H1 (cell line): ENCODE data around the gene AK8. TPM values are rescaled to one million over a fixed set of nuclear protein-coding genes. Genes with fewer than 3 reads are reported as not detected.

Experiments used
- CTCF ChIA-PET: fragments of 300-600 bp; sonication (Branson Sonifier 250); formaldehyde crosslinking; loops from one replicate; lab custom pipeline; 2021; ENCODE audit not compliant: partially characterized antibody; lab: Charles Lee
- POLR2A ChIA-PET: fragments of 300-600 bp; sonication (Branson Sonifier 250); formaldehyde crosslinking; loops from one replicate; lab custom pipeline; 2021; ENCODE audit warnings: inconsistent platforms; ENCODE audit not compliant: partially characterized antibody; lab: Charles Lee
- DNase-seq, 2 experiments: peaks; one replicate each; pipeline versions ENCODE4 v3.0.0 to v3.0.0-alpha.2; 2010 to 2022; ENCODE audit warnings: low spot score in 2 of 2, low read depth in 1 of 2, mixed read lengths in 1 of 2
- FAIRE-seq: peaks from 2 replicates; lab custom pipeline; 2011; peaks lifted over from hg19 to GRCh38; lab: Jason Lieb, UNC
- H2AFZ ChIP-seq: 2 replicates; pipeline ENCODE4 v1.8.1; 2012; ENCODE audit warnings: low read length, inconsistent platforms
- H2AK5ac ChIP-seq: 2 replicates; pipeline ENCODE4 v1.6.1; 2013; ENCODE audit warnings: low read depth, low read length
- H2BK120ac ChIP-seq: replicated peaks from 2 replicates; pipeline ENCODE3; 2013; ENCODE audit warnings: low read depth, low read length, inconsistent platforms
- H2BK12ac ChIP-seq: 2 replicates; pipeline ENCODE4 v1.6.1; 2013; ENCODE audit warnings: low read depth, low read length
- H2BK15ac ChIP-seq: 2 replicates; pipeline ENCODE4 v1.6.1; 2013; ENCODE audit warnings: low read length
- H2BK20ac ChIP-seq: 2 replicates; pipeline ENCODE4 v1.6.1; 2013; ENCODE audit warnings: low read length
- H2BK5ac ChIP-seq: 2 replicates; pipeline ENCODE4 v1.6.1; 2013; ENCODE audit warnings: low read depth, low read length
- H3K14ac ChIP-seq: 2 replicates; pipeline ENCODE4 v1.6.1; 2013; ENCODE audit warnings: inconsistent platforms; ENCODE audit not compliant: insufficient read length
- H3K18ac ChIP-seq: 2 replicates; pipeline ENCODE4 v1.6.1; 2013; ENCODE audit warnings: low read length; ENCODE audit errors: extremely low read depth
- H3K23ac ChIP-seq: 2 replicates; pipeline ENCODE4 v1.6.1; 2013; ENCODE audit warnings: inconsistent platforms; ENCODE audit not compliant: insufficient read length
- H3K23me2 ChIP-seq: 2 replicates; pipeline ENCODE4 v1.6.1; 2013; ENCODE audit warnings: low read depth, low read length
- H3K27ac ChIP-seq: 2 replicates; pipeline ENCODE4 v1.6.1; 2011; ENCODE audit warnings: low read depth, low read length, inconsistent platforms
- H3K27me3 ChIP-seq, 4 experiments: replicated peaks in 1 of 4; 1 replicate in 1 of 4; 2 replicates in 3 of 4; pipeline versions ENCODE4 v1.6.1 to v1.8.1; 2011 to 2013; ENCODE audit warnings: low read length in 3 of 4, mild to moderate bottlenecking in 3 of 4, inconsistent platforms in 2 of 4, mixed read lengths in 2 of 4, moderate library complexity in 1 of 4; ENCODE audit not compliant: control insufficient read depth in 3 of 4, insufficient read depth in 3 of 4; ENCODE audit errors: extremely low read depth in 1 of 4
- H3K36me3 ChIP-seq, 4 experiments: 2 replicates each; pipeline versions ENCODE4 v1.6.1 to v1.8.1; 2011 to 2013; ENCODE audit warnings: mild to moderate bottlenecking in 4 of 4, low read length in 3 of 4, moderate library complexity in 2 of 4, control low read depth in 1 of 4, inconsistent platforms in 1 of 4; ENCODE audit not compliant: insufficient read depth in 4 of 4, control insufficient read depth in 2 of 4
- H3K4ac ChIP-seq: replicated peaks from 2 replicates; pipeline ENCODE3; 2013; ENCODE audit warnings: low read length, low read depth, mixed read lengths, inconsistent platforms; ENCODE audit not compliant: insufficient read length
- H3K4me1 ChIP-seq, 4 experiments: replicated peaks in 1 of 4; 1 replicate in 1 of 4; 2 replicates in 3 of 4; pipeline versions ENCODE4 v1.6.1 to v1.8.1; 2011 to 2013; ENCODE audit warnings: low read length in 3 of 4, inconsistent platforms in 2 of 4, mixed read lengths in 1 of 4; ENCODE audit not compliant: insufficient read depth in 4 of 4, control insufficient read depth in 3 of 4
- H3K4me2 ChIP-seq, 2 experiments: 2 replicates each; pipeline versions ENCODE4 v1.6.1 to v1.8.1; 2011 to 2013; ENCODE audit warnings: low read depth in 2 of 2, low read length in 2 of 2, control low read depth in 1 of 2, inconsistent platforms in 1 of 2, mild to moderate bottlenecking in 1 of 2; ENCODE audit not compliant: insufficient read depth in 1 of 2
- H3K4me3 ChIP-seq, 4 experiments: fragments of 200-600, 300-600 bp in 1 of 4; sonication (generic), shearing (Covaris generic), sonication (Bioruptor Twin) in 1 of 4; 2 replicates each; pipeline versions ENCODE4 v1.5.1 to v1.8.1; 2011 to 2016; ENCODE audit warnings: low read length in 4 of 4, low read depth in 3 of 4, control low read depth in 2 of 4, inconsistent platforms in 2 of 4, mild to moderate bottlenecking in 2 of 4, mixed read lengths in 1 of 4, moderate library complexity in 1 of 4; ENCODE audit not compliant: insufficient read depth in 2 of 4; ENCODE audit errors: extremely low read depth in 1 of 4
- H3K56ac ChIP-seq: replicated peaks from 2 replicates; pipeline ENCODE3; 2013; ENCODE audit warnings: low read depth, mild to moderate bottlenecking, mixed read lengths, low read length, inconsistent platforms; ENCODE audit not compliant: insufficient read length
- H3K79me1 ChIP-seq: 2 replicates; pipeline ENCODE4 v1.6.1; 2013; ENCODE audit warnings: low read depth, low read length, control low read depth
- H3K79me2 ChIP-seq, 2 experiments: 2 replicates each; pipeline versions ENCODE4 v1.6.1 to v1.8.1; 2012 to 2013; ENCODE audit warnings: low read length in 2 of 2, mild to moderate bottlenecking in 2 of 2, inconsistent platforms in 1 of 2; ENCODE audit not compliant: insufficient read depth in 2 of 2, control insufficient read depth in 1 of 2
- H3K9ac ChIP-seq, 4 experiments: replicated peaks in 1 of 4; 1 replicate in 1 of 4; 2 replicates in 3 of 4; pipeline versions ENCODE4 v1.6.1 to v1.8.1; 2011 to 2013; ENCODE audit warnings: low read depth in 3 of 4, low read length in 3 of 4, control low read depth in 2 of 4, mild to moderate bottlenecking in 2 of 4, moderate library complexity in 2 of 4, inconsistent platforms in 1 of 4; ENCODE audit errors: extremely low read depth in 1 of 4
- H3K9me3 ChIP-seq, 2 experiments: 2 replicates each; pipeline versions ENCODE4 v1.6.1 to v1.8.1; 2012 to 2013; ENCODE audit warnings: mild to moderate bottlenecking in 2 of 2, moderate library complexity in 2 of 2, control low read depth in 1 of 2, inconsistent platforms in 1 of 2, low read depth in 1 of 2, low read length in 1 of 2, mixed read lengths in 1 of 2; ENCODE audit not compliant: insufficient read depth in 2 of 2
- H4K20me1 ChIP-seq, 2 experiments: replicated peaks in 1 of 2; 2 replicates each; pipeline versions ENCODE3 to v1.8.1; 2011 to 2013; ENCODE audit warnings: inconsistent platforms in 2 of 2, low read length in 2 of 2, mild to moderate bottlenecking in 1 of 2; ENCODE audit not compliant: insufficient read depth in 2 of 2, control insufficient read depth in 1 of 2
- H4K5ac ChIP-seq: 2 replicates; pipeline ENCODE4 v1.6.1; 2013; ENCODE audit warnings: low read length, low read depth, mixed read lengths, inconsistent platforms; ENCODE audit not compliant: insufficient read length
- H4K8ac ChIP-seq: 2 replicates; pipeline ENCODE4 v1.8.0; 2013; ENCODE audit warnings: mild to moderate bottlenecking, moderate library complexity, low read length, inconsistent platforms; ENCODE audit not compliant: insufficient read depth; ENCODE audit errors: extremely low read depth
- H4K91ac ChIP-seq: replicated peaks from 2 replicates; pipeline ENCODE3; 2013; ENCODE audit warnings: low read length, mixed read lengths, inconsistent platforms; ENCODE audit not compliant: insufficient read length
- FOSL1 ChIP-seq: IDR thresholded peaks from 2 replicates; pipeline ENCODE4 v1.6.1; 2011; ENCODE audit warnings: mild to moderate bottlenecking, low read depth, low read length, moderate library complexity; ENCODE audit not compliant: insufficient read depth
- HDAC2 ChIP-seq, 2 experiments: fragments of 300-600 bp in 1 of 2; sonication (generic) in 1 of 2; IDR thresholded peaks; 2 replicates each; pipeline ENCODE4 v1.6.1; 2011 to 2012; ENCODE audit warnings: low read depth in 2 of 2, low read length in 2 of 2, mild to moderate bottlenecking in 2 of 2, moderate library complexity in 2 of 2, borderline replicate concordance in 1 of 2, inconsistent platforms in 1 of 2
- MAFK ChIP-seq: IDR thresholded peaks from 2 replicates; pipeline ENCODE4 v1.6.1; 2012; ENCODE audit warnings: low read depth, mild to moderate bottlenecking, improper control_type of control experiment, low read length
- POLR2AphosphoS5 ChIP-seq: IDR thresholded peaks from 2 replicates; pipeline ENCODE4 v1.6.1; 2011; ENCODE audit warnings: low read depth, low read length
- RNF2 ChIP-seq: fragments of 200-900, 300-1000 bp; sonication (generic); IDR thresholded peaks from 2 replicates; pipeline ENCODE4 v1.7.1; 2016; ENCODE audit warnings: borderline replicate concordance, low read depth, mild to moderate bottlenecking, antibody characterized with exemption, low read length; ENCODE audit not compliant: poor library complexity, severe bottlenecking; ENCODE audit errors: missing control alignments
- RXRA ChIP-seq: IDR thresholded peaks from 2 replicates; pipeline ENCODE4 v1.6.1; 2011; ENCODE audit warnings: low read depth, mild to moderate bottlenecking, low read length, moderate library complexity; ENCODE audit not compliant: insufficient read depth
- SAP30 ChIP-seq: fragments of 300-600 bp; sonication (generic); IDR thresholded peaks from 2 replicates; pipeline ENCODE4 v1.7.1; 2012; ENCODE audit warnings: low read length, moderate library complexity, mild to moderate bottlenecking, inconsistent platforms; ENCODE audit not compliant: insufficient read depth, insufficient replicate concordance
- SP2 ChIP-seq: IDR thresholded peaks from 2 replicates; pipeline ENCODE4 v1.6.1; 2012; ENCODE audit warnings: mild to moderate bottlenecking, low read length, inconsistent platforms
- WGBS, 2 experiments: shearing (Covaris generic) in 1 of 2; methylation state at CpG; one replicate each; pipeline versions ENCODE4 v1.1.6 to v1.1.7; 2013 to 2015; ENCODE audit warnings: low lambda C conversion rate in 2 of 2, mixed read lengths in 2 of 2, inconsistent platforms in 1 of 2, low coverage in 1 of 2, missing lambda C conversion rate in 1 of 2; ENCODE audit not compliant: insufficient replicate concordance in 2 of 2, insufficient coverage in 1 of 2, insufficient read length in 1 of 2; ENCODE audit errors: extremely low coverage in 1 of 2, missing lambda C conversion rate in 1 of 2; 5-methylcytosine and 5-hydroxymethylcytosine counted together
- polyA plus RNA-seq, 7 experiments: library from polyadenylated mRNA; depleted of rRNA in 3 of 7; stranded (reverse) in 5 of 7; unstranded in 2 of 7; fragments of >200 nt in 5 of 7; fragments of 200-250 nt in 2 of 7; gene quantifications; 1 replicate in 5 of 7; 2 replicates in 1 of 7; 4 replicates in 1 of 7; pipeline versions ENCODE4 v1.2.1 to v1.2.3, GENCODE V29; 2011 to 2013; ENCODE audit warnings: missing spikeins in 2 of 7, mixed read lengths in 2 of 7
- total RNA-seq: library from RNA; stranded (reverse); fragmentation: NEBNext Ultra II Directional; extraction: Animal tissue kit (Norgen Biotek cat#: 25700); gene quantifications from 2 replicates; pipeline ENCODE4 v1.2.1, GENCODE V29; 2021
- TF ChIP-seq, protein P1 (sequence below): IDR thresholded peaks from 2 replicates; pipeline ENCODE4 v1.6.1; 2011; ENCODE audit warnings: low read depth, mild to moderate bottlenecking, low read length; ENCODE audit not compliant: insufficient read depth

AK8 gene
- total and polyA plus RNA-seq, 2 of the 8 experiments (the other 6 are each of a cell fraction or from before 2014, with no cell fraction given): 0.35 to 0.48 TPM

DNA sequence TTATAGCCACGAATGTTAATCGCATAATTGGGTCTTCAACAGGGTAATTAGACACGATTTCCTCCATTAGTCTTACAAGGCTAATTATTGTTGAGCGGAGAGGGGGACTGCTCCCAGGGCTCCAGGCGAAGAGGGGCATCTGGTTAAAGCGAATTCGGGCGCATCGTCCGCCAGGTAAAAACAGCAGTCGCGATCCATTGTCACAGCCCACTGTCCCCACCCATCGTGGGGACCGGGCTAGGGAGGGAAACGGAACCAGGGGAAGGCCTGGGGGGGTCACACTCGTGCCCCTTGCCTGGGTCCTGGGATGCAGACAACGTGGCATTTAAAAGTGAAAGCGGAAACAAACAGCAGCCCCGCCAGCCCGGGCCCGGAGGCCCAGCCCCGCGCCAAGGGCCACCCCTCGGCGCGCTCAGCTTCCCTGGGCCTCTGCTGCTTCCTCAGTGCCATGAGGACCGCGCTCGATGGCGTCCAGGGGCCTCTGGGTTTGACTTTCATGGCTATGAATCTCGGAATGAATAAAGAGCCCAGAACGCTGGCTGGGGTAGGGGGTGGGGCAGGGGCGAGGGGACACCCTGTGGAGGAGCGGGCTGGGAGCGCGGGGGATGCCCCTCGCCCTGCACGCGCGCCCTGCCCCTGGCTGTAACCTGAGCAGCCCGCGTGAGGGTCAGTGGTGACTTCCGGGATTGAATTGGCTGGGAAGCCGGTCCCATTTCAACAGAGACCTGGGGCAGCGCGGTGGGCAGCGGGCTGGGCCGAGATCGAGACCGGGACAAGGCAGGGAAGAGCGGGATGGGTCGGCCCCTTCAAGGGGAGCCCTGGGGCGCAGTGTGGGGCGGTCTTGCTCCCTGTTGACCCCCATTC, 107.9 kb downstream of the AK8 start:
- peak overlapping the region; percentile 38 to 85 (median 72) for H3K9ac ChIP-seq
- H3K36me3 ChIP-seq: no peaks in the 10 kb centered on the region
- peak overlapping the region; percentile 89 to 94 for H3K4me2 ChIP-seq
- H3K9me3 ChIP-seq: no peaks in the 10 kb centered on the region
- peak overlapping the region; percentile 73 for H3K56ac ChIP-seq
- no peak overlapping the region for H2BK20ac ChIP-seq
- peak overlapping the region; percentile 93 for H3K18ac ChIP-seq
- POLR2A ChIA-PET: interaction anchor here (0.6 to 1.9 kb wide), 9 partner anchors 12 to 272 kb away, joined by 3 to 4 read pairs (median 3); no protein-coding TSS in a partner anchor
- no peaks in the 10 kb centered on the region for H4K20me1 ChIP-seq
- no peaks in the 10 kb centered on the region for H3K79me2 ChIP-seq
- no peak overlapping the region for H2AK5ac ChIP-seq
- no peak overlapping the region for H3K23ac ChIP-seq
- H3K4me1 ChIP-seq: peaks cover 0 to 9% (median 7%) of the 10 kb centered on the region in 4 experiments; a peak in 4 of 7 replicates
- FAIRE-seq (no peak), DNase-seq (peak; percentile 17 to 78)
- peak overlapping the region; percentile 21; the same call in 1 of the 2 replicates for H3K27ac ChIP-seq
- H2AFZ ChIP-seq: peak overlapping the region; percentile 95
- peak overlapping the region; percentile 78 to 91 (median 82) for H3K4me3 ChIP-seq
- H3K23me2 ChIP-seq: peaks cover 16% of the 10 kb centered on the region
- H3K14ac ChIP-seq: no peak overlapping the region
- peak overlapping the region; percentile 54; the same call in 1 of the 2 replicates for H4K8ac ChIP-seq
- H4K91ac ChIP-seq: peak overlapping the region; percentile 76
- H3K4ac ChIP-seq: peak overlapping the region; percentile 81
- peak overlapping the region; percentile 53 for H4K5ac ChIP-seq
- H2BK12ac ChIP-seq: peak overlapping the region; percentile 52; the same call in 1 of the 2 replicates
- H2BK5ac ChIP-seq: no peak overlapping the region; the same call in 1 of the 2 replicates
- no peak overlapping the region; the same call in 1 of the 2 replicates for H2BK15ac ChIP-seq
- H2BK120ac ChIP-seq: no peak overlapping the region
- H3K27me3 ChIP-seq: peaks cover 0 to 8% (median 3%) of the 10 kb centered on the region in 4 experiments; a peak in 2 of 7 replicates
- 2% methylated on average over 29 of the region's 54 CpGs; no CpG with 5 or more reads in 1 of the 2 experiments for WGBS, 2 experiments
- no peaks in the 10 kb centered on the region for H3K79me1 ChIP-seq
- CTCF ChIA-PET: interaction anchor here (0.8 to 5.9 kb wide), 19 partner anchors 12 to 132 kb away, joined by 3 to 33 read pairs (median 4); no protein-coding TSS in a partner anchor
- TF ChIP-seq, protein P1, sequence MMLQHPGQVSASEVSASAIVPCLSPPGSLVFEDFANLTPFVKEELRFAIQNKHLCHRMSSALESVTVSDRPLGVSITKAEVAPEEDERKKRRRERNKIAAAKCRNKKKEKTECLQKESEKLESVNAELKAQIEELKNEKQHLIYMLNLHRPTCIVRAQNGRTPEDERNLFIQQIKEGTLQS: no peak
- TF ChIP-seq HDAC2 (IDR thresholded peaks at IDR 0.05; ENCODE audit: borderline replicate concordance in 1 of 2, low read depth in 2 of 2, low read length in 2 of 2) (no peak; a peak in 1 of 4 replicates), FOSL1 (no peak), RXRA (no peak), SAP30 (peak; percentile 22), MAFK (no peak), RNF2 (no peak), POLR2AphosphoS5 (0 out of 2 replicates have a peak, but pooled peaks have one; percentile 8), SP2 (no peak)
